ENCODE results near the gene GAN.

Gene GAN

GRCh38 chr16:81436386-81436785, 121.6 kb downstream of the GAN start:
- Histone ChIP-seq H3K4me3 (ENCODE audit: low read length in 2 of 2) (no peak overlapping the region), H3K4me1 (ENCODE audit: control insufficient read depth in 2 of 2, insufficient read depth in 2 of 2, low read length in 2 of 2) (no peaks in the 10 kb centered on the region), H3K36me3 (ENCODE audit: control insufficient read depth in 2 of 2, insufficient read depth in 2 of 2, low read length in 2 of 2) (no peaks in the 10 kb centered on the region), H3K27me3 (ENCODE audit: control insufficient read depth in 2 of 2, insufficient read depth in 2 of 2, low read length in 2 of 2) (peaks cover 4 to 6% of the 10 kb centered on the region in 2 donors), H3K27ac (ENCODE audit: low read depth in 2 of 2, low read length in 2 of 2) (no peak overlapping the region), H3K9me3 (ENCODE audit: control insufficient read depth in 2 of 2, low read length in 2 of 2) (no peaks in the 10 kb centered on the region), H3K9ac (ENCODE audit: low read depth in 1 of 2, low read length in 2 of 2) (no peak overlapping the region)

GRCh38 chr16:81437865-81438264, 123.1 kb downstream of the GAN start:
- Histone ChIP-seq H3K27me3 (ENCODE audit: control insufficient read depth in 2 of 2, insufficient read depth in 2 of 2, low read length in 2 of 2) (peaks cover 4 to 6% of the 10 kb centered on the region in 2 donors), H3K9me3 (ENCODE audit: control insufficient read depth in 2 of 2, low read length in 2 of 2) (no peaks in the 10 kb centered on the region), H3K4me1 (ENCODE audit: control insufficient read depth in 2 of 2, insufficient read depth in 2 of 2, low read length in 2 of 2) (no peaks in the 10 kb centered on the region), H3K27ac (ENCODE audit: low read depth in 2 of 2, low read length in 2 of 2) (no peak overlapping the region), H3K4me3 (ENCODE audit: low read length in 2 of 2) (no peak overlapping the region), H3K36me3 (ENCODE audit: control insufficient read depth in 2 of 2, insufficient read depth in 2 of 2, low read length in 2 of 2) (no peaks in the 10 kb centered on the region), H3K9ac (ENCODE audit: low read depth in 1 of 2, low read length in 2 of 2) (no peak overlapping the region)

Data from mucosa of rectum (tissue), 2 donors.